Astrocyte (in vitro differentiated cells and primary cell): ENCODE data around the gene SHISA9.

ENCODE experiments used
- CTCF ChIP-seq: IDR thresholded peaks from 2 replicates; pipeline ENCODE4 v1.5.1; 2011; ENCODE audit warnings: low read depth, mild to moderate bottlenecking, inconsistent platforms, low read length, moderate library complexity; ENCODE audit not compliant: insufficient read depth
- EZH2 ChIP-seq: IDR thresholded peaks from 2 replicates; pipeline ENCODE4 v1.6.1; 2012; ENCODE audit warnings: mild to moderate bottlenecking, low read length, inconsistent platforms; ENCODE audit not compliant: insufficient read depth

DNA sequence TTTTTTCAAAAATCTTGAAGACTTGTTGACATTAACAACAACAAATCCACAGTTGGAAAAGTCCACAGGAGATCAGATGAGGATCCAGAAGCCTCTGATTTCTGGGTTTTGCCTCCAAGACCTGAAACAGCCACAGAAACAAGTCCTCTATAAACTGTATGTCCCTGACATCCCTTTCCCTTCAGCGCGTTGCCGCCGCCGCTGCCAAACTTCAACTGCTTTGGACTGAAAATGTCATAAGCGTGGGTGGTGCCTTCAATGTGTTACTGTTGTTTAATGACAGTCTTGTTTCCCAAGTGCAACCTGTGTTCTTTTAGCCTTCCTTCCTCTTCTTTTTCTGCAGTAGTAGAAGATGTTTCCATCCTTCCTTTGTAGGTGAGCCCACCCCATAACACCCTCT lies 334.9 kb downstream of the SHISA9 start:
- TF ChIP-seq EZH2 (no peak), CTCF (no peak)
